Tibial artery (tissue), 4 donors: ENCODE measurements around the gene PXYLP1.
"Not testable (repeated sequence)": the region's sequence is repeated elsewhere in the genome, so short reads cannot be mapped to it uniquely, and the experiment has no call there.

Experiments used
- DNase-seq, 2 donors: peaks; one replicate each; pipeline ENCODE4 v3.0.0-alpha.2; 2019
- H3K27ac ChIP-seq, 2 donors: fragments of 200-600 bp; sonication (generic) in 1 of 2; 1 replicate in 1 of 2; 2 replicates in 1 of 2; pipeline ENCODE4 v1.5.1; 2018 to 2019; ENCODE audit warnings: mild to moderate bottlenecking in 1 of 2
- H3K27me3 ChIP-seq, 2 donors: fragments of 200-600 bp; sonication (generic) in 1 of 2; one replicate each; pipeline versions ENCODE4 v1.5.1 to v1.6.0; 2016 to 2019
- H3K36me3 ChIP-seq, 3 donors: fragments of 200-600 bp; sonication (generic) in 2 of 3; one replicate each; pipeline ENCODE4 v1.5.1; 2016 to 2019; ENCODE audit warnings: mild to moderate bottlenecking in 2 of 3
- H3K4me1 ChIP-seq, 4 donors: fragments of 200-600 bp; sonication (generic) in 2 of 4; 1 replicate in 3 of 4; 2 replicates in 1 of 4; pipeline ENCODE4 v1.5.1; 2016 to 2019
- H3K4me3 ChIP-seq, 2 donors: fragments of 200-600 bp; sonication (generic) in 1 of 2; 1 replicate in 1 of 2; 2 replicates in 1 of 2; pipeline ENCODE4 v1.5.1; 2018 to 2019; ENCODE audit warnings: mild to moderate bottlenecking in 2 of 2
- H3K9me3 ChIP-seq, 3 donors: fragments of 200-600 bp; sonication (generic) in 1 of 3; one replicate each; pipeline ENCODE4 v1.5.1; 2016 to 2019
- CTCF ChIP-seq, 2 experiments: fragments of 200-600 bp in 1 of 2; fragments of 450-650 bp in 1 of 2; IDR thresholded peaks; one replicate each; pipeline ENCODE4 v1.5.1; 2017 to 2019; ENCODE audit warnings: antibody characterized with exemption in 2 of 2, mild to moderate bottlenecking in 1 of 2, moderate library complexity in 1 of 2
- intact Hi-C: fragments of 100-400 bp; cut with DNase I; formaldehyde crosslinking; loops from one replicate; pipeline ENCODE4 v1.15.0; 2023; ENCODE audit warnings: low total_unique reads

Gene PXYLP1

GRCh38 chr3:141193066-141193830 is 38.4 kb upstream of the PXYLP1 start:
- Histone ChIP-seq H3K4me3 (no peak overlapping the region), H3K36me3 (no peaks in the 10 kb centered on the region), H3K27ac (no peak overlapping the region), H3K4me1 (no peaks in the 10 kb centered on the region), H3K27me3 (peaks cover 0 to 13% of the 10 kb centered on the region in 2 donors), H3K9me3 (no peaks in the 10 kb centered on the region)
- no peak for TF ChIP-seq CTCF (IDR thresholded peaks at IDR 0.05)
- DNase-seq, result no peak
- intact Hi-C loops, result loop anchor here (5.0 kb wide), 1 partner anchor 196 kb away; no protein-coding TSS in a partner anchor

- Histone ChIP-seq H3K27ac (no peak overlapping the region), H3K9me3 (no peaks in the 10 kb centered on the region), H3K27me3 (no peaks in the 10 kb centered on the region), H3K4me3 (no peak overlapping the region), H3K36me3 (no peaks in the 10 kb centered on the region), H3K4me1 (no peaks in the 10 kb centered on the region)
- intact Hi-C loops, result no loop called here
- TF ChIP-seq CTCF (IDR thresholded peaks at IDR 0.05), result no peak
- DNase-seq, result no peak
Observed at GRCh38 chr3:141201122-141201521, 30.5 kb upstream of the PXYLP1 start.

GRCh38 chr3:141202682-141203081 is 28.9 kb upstream of the PXYLP1 start:
- no peak overlapping the region for H3K27ac ChIP-seq
- no peaks in the 10 kb centered on the region for H3K27me3 ChIP-seq
- no peak overlapping the region for H3K4me3 ChIP-seq
- H3K4me1 ChIP-seq, result no peaks in the 10 kb centered on the region
- no peak for TF ChIP-seq CTCF (IDR thresholded peaks at IDR 0.05)
- H3K9me3 ChIP-seq, result no peaks in the 10 kb centered on the region
- no peaks in the 10 kb centered on the region for H3K36me3 ChIP-seq
- DNase-seq, result no peak
- intact Hi-C loops, result no loop called here

GRCh38 chr3:141203866-141204265 is 27.8 kb upstream of the PXYLP1 start:
- intact Hi-C loops, result no loop called here
- Histone ChIP-seq H3K4me1 (no peaks in the 10 kb centered on the region), H3K27ac (no peak overlapping the region), H3K36me3 (no peaks in the 10 kb centered on the region), H3K4me3 (no peak overlapping the region), H3K9me3 (no peaks in the 10 kb centered on the region), H3K27me3 (no peaks in the 10 kb centered on the region)
- TF ChIP-seq CTCF (IDR thresholded peaks at IDR 0.05), result no peak
- DNase-seq, result no peak

GRCh38 chr3:141204343-141204742 is 27.3 kb upstream of the PXYLP1 start:
- Histone ChIP-seq H3K27ac (no peak overlapping the region), H3K36me3 (no peaks in the 10 kb centered on the region), H3K9me3 (no peaks in the 10 kb centered on the region), H3K4me1 (no peaks in the 10 kb centered on the region), H3K4me3 (no peak overlapping the region), H3K27me3 (no peaks in the 10 kb centered on the region)
- intact Hi-C loops, result no loop called here
- no peak for TF ChIP-seq CTCF (IDR thresholded peaks at IDR 0.05)
- DNase-seq, result no peak

- H3K9me3 ChIP-seq, H3K27me3 ChIP-seq, H3K27ac ChIP-seq, H3K4me1 ChIP-seq, H3K4me3 ChIP-seq, intact Hi-C loops, DNase-seq, H3K36me3 ChIP-seq: not testable (repeated sequence)
Observed at GRCh38 chr3:141211306-141211705, 20.3 kb upstream of the PXYLP1 start.
